ENCODE measurements around the gene ARHGEF5. TPM values are rescaled to one million over a fixed set of nuclear protein-coding genes. Genes with fewer than 3 reads are reported as not detected.

Gene ARHGEF5
- total RNA-seq, 1 experiment from 2014 or later: 80.1 TPM

DNA sequence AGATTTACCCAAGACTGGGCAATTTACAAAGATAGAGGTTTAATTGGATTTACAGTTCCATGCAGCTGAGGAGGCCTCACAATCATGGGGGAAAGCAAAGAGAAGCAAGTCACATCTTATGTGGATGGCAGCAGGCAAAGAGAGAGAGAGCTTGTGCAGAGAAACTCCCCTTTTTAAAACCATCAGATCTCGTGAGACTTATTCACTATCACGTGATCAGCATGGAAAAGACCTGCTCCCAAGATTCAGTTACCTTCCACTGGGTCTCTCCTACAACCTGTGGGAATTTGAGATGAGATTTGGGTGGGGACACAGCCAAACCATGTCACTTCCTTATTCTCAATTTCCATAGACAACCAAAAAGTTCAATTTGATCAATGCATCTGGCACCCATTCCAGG lies 73.2 kb downstream of the ARHGEF5 start:
- Mint-ChIP-seq H3K4me1 (peaks cover 8% of the 10 kb centered on the region), H3K27me3 (ENCODE audit: low read depth) (peaks cover 11% of the 10 kb centered on the region), H3K9me3 (peaks cover 66% of the 10 kb centered on the region), H3K36me3 (peaks cover 57% of the 10 kb centered on the region), H3K4me3 (no peak overlapping the region), H3K27ac (no peak overlapping the region)
- POLR2A ChIA-PET: no interaction called here
- DNase-seq (ENCODE audit: low spot score) (no peak), ATAC-seq (no peak)
- CTCF ChIA-PET: no interaction called here
- TF ChIP-seq CBFB (CRISPR knock-in tag; IDR thresholded peaks at IDR 0.05; ENCODE audit: low read depth): no peak
- no peak for TF ChIP-seq GABPB1 (CRISPR knock-in tag; IDR thresholded peaks at IDR 0.05)
- TF ChIP-seq, protein P1, sequence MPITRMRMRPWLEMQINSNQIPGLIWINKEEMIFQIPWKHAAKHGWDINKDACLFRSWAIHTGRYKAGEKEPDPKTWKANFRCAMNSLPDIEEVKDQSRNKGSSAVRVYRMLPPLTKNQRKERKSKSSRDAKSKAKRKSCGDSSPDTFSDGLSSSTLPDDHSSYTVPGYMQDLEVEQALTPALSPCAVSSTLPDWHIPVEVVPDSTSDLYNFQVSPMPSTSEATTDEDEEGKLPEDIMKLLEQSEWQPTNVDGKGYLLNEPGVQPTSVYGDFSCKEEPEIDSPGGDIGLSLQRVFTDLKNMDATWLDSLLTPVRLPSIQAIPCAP (CRISPR knock-in tag; IDR thresholded peaks at IDR 0.05): no peak
- no peak for TF ChIP-seq ZNF317 (CRISPR knock-in tag; IDR thresholded peaks at IDR 0.05; ENCODE audit: borderline replicate concordance, low read depth)
- TF ChIP-seq, protein P2, sequence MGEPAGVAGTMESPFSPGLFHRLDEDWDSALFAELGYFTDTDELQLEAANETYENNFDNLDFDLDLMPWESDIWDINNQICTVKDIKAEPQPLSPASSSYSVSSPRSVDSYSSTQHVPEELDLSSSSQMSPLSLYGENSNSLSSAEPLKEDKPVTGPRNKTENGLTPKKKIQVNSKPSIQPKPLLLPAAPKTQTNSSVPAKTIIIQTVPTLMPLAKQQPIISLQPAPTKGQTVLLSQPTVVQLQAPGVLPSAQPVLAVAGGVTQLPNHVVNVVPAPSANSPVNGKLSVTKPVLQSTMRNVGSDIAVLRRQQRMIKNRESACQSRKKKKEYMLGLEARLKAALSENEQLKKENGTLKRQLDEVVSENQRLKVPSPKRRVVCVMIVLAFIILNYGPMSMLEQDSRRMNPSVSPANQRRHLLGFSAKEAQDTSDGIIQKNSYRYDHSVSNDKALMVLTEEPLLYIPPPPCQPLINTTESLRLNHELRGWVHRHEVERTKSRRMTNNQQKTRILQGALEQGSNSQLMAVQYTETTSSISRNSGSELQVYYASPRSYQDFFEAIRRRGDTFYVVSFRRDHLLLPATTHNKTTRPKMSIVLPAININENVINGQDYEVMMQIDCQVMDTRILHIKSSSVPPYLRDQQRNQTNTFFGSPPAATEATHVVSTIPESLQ (CRISPR knock-in tag; IDR thresholded peaks at IDR 0.05): no peak
- TF ChIP-seq, protein P3, sequence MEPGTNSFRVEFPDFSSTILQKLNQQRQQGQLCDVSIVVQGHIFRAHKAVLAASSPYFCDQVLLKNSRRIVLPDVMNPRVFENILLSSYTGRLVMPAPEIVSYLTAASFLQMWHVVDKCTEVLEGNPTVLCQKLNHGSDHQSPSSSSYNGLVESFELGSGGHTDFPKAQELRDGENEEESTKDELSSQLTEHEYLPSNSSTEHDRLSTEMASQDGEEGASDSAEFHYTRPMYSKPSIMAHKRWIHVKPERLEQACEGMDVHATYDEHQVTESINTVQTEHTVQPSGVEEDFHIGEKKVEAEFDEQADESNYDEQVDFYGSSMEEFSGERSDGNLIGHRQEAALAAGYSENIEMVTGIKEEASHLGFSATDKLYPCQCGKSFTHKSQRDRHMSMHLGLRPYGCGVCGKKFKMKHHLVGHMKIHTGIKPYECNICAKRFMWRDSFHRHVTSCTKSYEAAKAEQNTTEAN (CRISPR knock-in tag; IDR thresholded peaks at IDR 0.05): no peak
- TF ChIP-seq, protein P4, sequence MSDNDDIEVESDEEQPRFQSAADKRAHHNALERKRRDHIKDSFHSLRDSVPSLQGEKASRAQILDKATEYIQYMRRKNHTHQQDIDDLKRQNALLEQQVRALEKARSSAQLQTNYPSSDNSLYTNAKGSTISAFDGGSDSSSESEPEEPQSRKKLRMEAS (CRISPR knock-in tag; IDR thresholded peaks at IDR 0.05): no peak
- TF ChIP-seq, protein P5, sequence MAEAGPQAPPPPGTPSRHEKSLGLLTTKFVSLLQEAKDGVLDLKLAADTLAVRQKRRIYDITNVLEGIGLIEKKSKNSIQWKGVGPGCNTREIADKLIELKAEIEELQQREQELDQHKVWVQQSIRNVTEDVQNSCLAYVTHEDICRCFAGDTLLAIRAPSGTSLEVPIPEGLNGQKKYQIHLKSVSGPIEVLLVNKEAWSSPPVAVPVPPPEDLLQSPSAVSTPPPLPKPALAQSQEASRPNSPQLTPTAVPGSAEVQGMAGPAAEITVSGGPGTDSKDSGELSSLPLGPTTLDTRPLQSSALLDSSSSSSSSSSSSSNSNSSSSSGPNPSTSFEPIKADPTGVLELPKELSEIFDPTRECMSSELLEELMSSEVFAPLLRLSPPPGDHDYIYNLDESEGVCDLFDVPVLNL (CRISPR knock-in tag; IDR thresholded peaks at IDR 0.05; ENCODE audit: borderline replicate concordance, low read depth): no peak
- TF ChIP-seq, protein P6, sequence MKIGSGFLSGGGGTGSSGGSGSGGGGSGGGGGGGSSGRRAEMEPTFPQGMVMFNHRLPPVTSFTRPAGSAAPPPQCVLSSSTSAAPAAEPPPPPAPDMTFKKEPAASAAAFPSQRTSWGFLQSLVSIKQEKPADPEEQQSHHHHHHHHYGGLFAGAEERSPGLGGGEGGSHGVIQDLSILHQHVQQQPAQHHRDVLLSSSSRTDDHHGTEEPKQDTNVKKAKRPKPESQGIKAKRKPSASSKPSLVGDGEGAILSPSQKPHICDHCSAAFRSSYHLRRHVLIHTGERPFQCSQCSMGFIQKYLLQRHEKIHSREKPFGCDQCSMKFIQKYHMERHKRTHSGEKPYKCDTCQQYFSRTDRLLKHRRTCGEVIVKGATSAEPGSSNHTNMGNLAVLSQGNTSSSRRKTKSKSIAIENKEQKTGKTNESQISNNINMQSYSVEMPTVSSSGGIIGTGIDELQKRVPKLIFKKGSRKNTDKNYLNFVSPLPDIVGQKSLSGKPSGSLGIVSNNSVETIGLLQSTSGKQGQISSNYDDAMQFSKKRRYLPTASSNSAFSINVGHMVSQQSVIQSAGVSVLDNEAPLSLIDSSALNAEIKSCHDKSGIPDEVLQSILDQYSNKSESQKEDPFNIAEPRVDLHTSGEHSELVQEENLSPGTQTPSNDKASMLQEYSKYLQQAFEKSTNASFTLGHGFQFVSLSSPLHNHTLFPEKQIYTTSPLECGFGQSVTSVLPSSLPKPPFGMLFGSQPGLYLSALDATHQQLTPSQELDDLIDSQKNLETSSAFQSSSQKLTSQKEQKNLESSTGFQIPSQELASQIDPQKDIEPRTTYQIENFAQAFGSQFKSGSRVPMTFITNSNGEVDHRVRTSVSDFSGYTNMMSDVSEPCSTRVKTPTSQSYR (CRISPR knock-in tag; IDR thresholded peaks at IDR 0.05): no peak
- TF ChIP-seq, protein P7, sequence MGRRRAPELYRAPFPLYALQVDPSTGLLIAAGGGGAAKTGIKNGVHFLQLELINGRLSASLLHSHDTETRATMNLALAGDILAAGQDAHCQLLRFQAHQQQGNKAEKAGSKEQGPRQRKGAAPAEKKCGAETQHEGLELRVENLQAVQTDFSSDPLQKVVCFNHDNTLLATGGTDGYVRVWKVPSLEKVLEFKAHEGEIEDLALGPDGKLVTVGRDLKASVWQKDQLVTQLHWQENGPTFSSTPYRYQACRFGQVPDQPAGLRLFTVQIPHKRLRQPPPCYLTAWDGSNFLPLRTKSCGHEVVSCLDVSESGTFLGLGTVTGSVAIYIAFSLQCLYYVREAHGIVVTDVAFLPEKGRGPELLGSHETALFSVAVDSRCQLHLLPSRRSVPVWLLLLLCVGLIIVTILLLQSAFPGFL (CRISPR knock-in tag; IDR thresholded peaks at IDR 0.05; ENCODE audit: borderline replicate concordance): no peak
- no peak for TF ChIP-seq RELA (CRISPR knock-in tag; IDR thresholded peaks at IDR 0.05; ENCODE audit: borderline replicate concordance)
- TF ChIP-seq, protein P8, sequence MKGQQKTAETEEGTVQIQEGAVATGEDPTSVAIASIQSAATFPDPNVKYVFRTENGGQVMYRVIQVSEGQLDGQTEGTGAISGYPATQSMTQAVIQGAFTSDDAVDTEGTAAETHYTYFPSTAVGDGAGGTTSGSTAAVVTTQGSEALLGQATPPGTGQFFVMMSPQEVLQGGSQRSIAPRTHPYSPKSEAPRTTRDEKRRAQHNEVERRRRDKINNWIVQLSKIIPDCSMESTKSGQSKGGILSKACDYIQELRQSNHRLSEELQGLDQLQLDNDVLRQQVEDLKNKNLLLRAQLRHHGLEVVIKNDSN (CRISPR knock-in tag; IDR thresholded peaks at IDR 0.05): no peak
- TF ChIP-seq RORB (CRISPR knock-in tag; IDR thresholded peaks at IDR 0.05): no peak

Other genes with a start within 250 kb of the ARHGEF5 start
- not detected in 3 replicates for gene OR2A2, start 245.8 kb upstream of the ARHGEF5 start, total RNA-seq (2021)
- not detected in 3 replicates for gene OR2A14, start 232.2 kb upstream of the ARHGEF5 start, total RNA-seq (2021)
- gene CTAGE4, start 171.9 kb upstream of the ARHGEF5 start, total RNA-seq (2021): 18.3 to 23.3 TPM (median 20.9 TPM) in 3 replicates
- gene ARHGEF35, start 159.6 kb upstream of the ARHGEF5 start, total RNA-seq (2021): 28.1 to 39.2 TPM (median 37.0 TPM) in 3 replicates
- 0.20 to 0.37 TPM (median 0.27 TPM) in 3 replicates for gene OR2A42, start 115.8 kb upstream of the ARHGEF5 start, total RNA-seq (2021)
- gene OR2A7, start 90.6 kb upstream of the ARHGEF5 start, total RNA-seq (2021): 6.3 to 9.9 TPM (median 9.4 TPM) in 3 replicates
- gene CTAGE8, start 86.1 kb upstream of the ARHGEF5 start, total RNA-seq (2021): 5.6 to 8.4 TPM (median 7.9 TPM) in 3 replicates
- gene OR2A1, start 43.0 kb upstream of the ARHGEF5 start, total RNA-seq (2021): 0.15 to 0.27 TPM in 2 of 3 replicates, not detected in the other
- gene NOBOX, start 48.3 kb downstream of the ARHGEF5 start, total RNA-seq (2021): not detected in 3 replicates

Data from WTC11 (cell line).